CD14-positive monocyte (primary cell): ENCODE measurements around the gene ADAMTS17. TPM values are rescaled to one million over a fixed set of nuclear protein-coding genes. Genes with fewer than 3 reads are reported as not detected.
"Not testable (repeated sequence)": the region's sequence is repeated elsewhere in the genome, so short reads cannot be mapped to it uniquely, and the experiment has no call there.

Experiments
- DNase-seq, 3 donors: peaks; one replicate each; pipeline ENCODE4 v3.0.0-alpha.2; 2011 to 2022
- H2AFZ ChIP-seq: 2 replicates; pipeline ENCODE4 v1.6.0; 2012; ENCODE audit warnings: mild to moderate bottlenecking, low read depth, low read length, inconsistent platforms; ENCODE audit not compliant: insufficient read depth, poor library complexity, severe bottlenecking
- H3K27ac ChIP-seq, 2 donors: 1 replicate in 1 of 2; 2 replicates in 1 of 2; pipeline ENCODE4 v1.5.1; 2012 to 2013; ENCODE audit warnings: low read length in 2 of 2, control low read depth in 1 of 2, inconsistent platforms in 1 of 2, low read depth in 1 of 2, mild to moderate bottlenecking in 1 of 2
- H3K27me3 ChIP-seq, 2 donors: one replicate each; pipeline versions ENCODE4 v1.6.0 to v1.6.1; 2011 to 2013; ENCODE audit warnings: low read length in 2 of 2; ENCODE audit not compliant: control insufficient read depth in 2 of 2, insufficient read depth in 2 of 2
- H3K36me3 ChIP-seq, 2 donors: replicated peaks in 1 of 2; 1 replicate in 1 of 2; 2 replicates in 1 of 2; pipeline versions ENCODE4 v1.5.1 to v1.6.1; 2012 to 2013; ENCODE audit warnings: low read length in 2 of 2, control low read depth in 1 of 2, inconsistent platforms in 1 of 2, mild to moderate bottlenecking in 1 of 2; ENCODE audit not compliant: insufficient read depth in 2 of 2, control insufficient read depth in 1 of 2
- H3K4me1 ChIP-seq, 2 donors: 1 replicate in 1 of 2; 2 replicates in 1 of 2; pipeline versions ENCODE4 v1.5.1 to v1.6.1; 2012 to 2013; ENCODE audit warnings: low read length in 2 of 2, control low read depth in 1 of 2, inconsistent platforms in 1 of 2, mild to moderate bottlenecking in 1 of 2, moderate library complexity in 1 of 2; ENCODE audit not compliant: insufficient read depth in 2 of 2, control insufficient read depth in 1 of 2
- H3K4me2 ChIP-seq: replicated peaks from 2 replicates; pipeline ENCODE3; 2012; ENCODE audit warnings: low read length, moderate library complexity, mild to moderate bottlenecking; ENCODE audit not compliant: poor library complexity, severe bottlenecking; ENCODE audit errors: extremely low read depth
- H3K4me3 ChIP-seq, 3 experiments: fragments of 200-600 bp in 1 of 3; sonication (generic) in 1 of 3; replicated peaks in 1 of 3; 1 replicate in 2 of 3; 2 replicates in 1 of 3; pipeline ENCODE4 v1.5.1; 2011 to 2013; ENCODE audit warnings: low read length in 3 of 3, mild to moderate bottlenecking in 3 of 3, control low read depth in 2 of 3, low read depth in 2 of 3, inconsistent platforms in 1 of 3, moderate library complexity in 1 of 3
- H3K79me2 ChIP-seq: 2 replicates; pipeline ENCODE4 v1.6.0; 2012; ENCODE audit warnings: mild to moderate bottlenecking, control low read depth, inconsistent platforms, low read length, moderate library complexity; ENCODE audit not compliant: insufficient read depth
- H3K9ac ChIP-seq: 2 replicates; pipeline ENCODE4 v1.6.0; 2017; ENCODE audit warnings: low read length, mild to moderate bottlenecking; ENCODE audit not compliant: insufficient read depth, poor library complexity, severe bottlenecking
- H3K9me3 ChIP-seq, 2 donors: replicated peaks in 1 of 2; 1 replicate in 1 of 2; 2 replicates in 1 of 2; pipeline versions ENCODE4 v1.5.1 to v1.6.1; 2012 to 2013; ENCODE audit warnings: low read length in 2 of 2, control low read depth in 1 of 2; ENCODE audit not compliant: control insufficient read depth in 1 of 2, insufficient read depth in 1 of 2
- H4K20me1 ChIP-seq: 2 replicates; pipeline ENCODE4 v1.6.0; 2012; ENCODE audit warnings: mild to moderate bottlenecking, low read length, control low read depth, moderate library complexity; ENCODE audit not compliant: insufficient read depth
- H3K27ac Mint-ChIP-seq, 7 donors: one replicate each; pipeline ENCODE4 v1.8.0; 2020; ENCODE audit warnings: mild to moderate bottlenecking in 7 of 7, mixed read lengths in 7 of 7, moderate library complexity in 6 of 7, inconsistent platforms in 2 of 7
- H3K27me3 Mint-ChIP-seq, 3 donors: one replicate each; pipeline ENCODE4 v1.8.0; 2021 to 2022; ENCODE audit warnings: low read depth in 3 of 3, mild to moderate bottlenecking in 3 of 3, mixed read lengths in 3 of 3, moderate library complexity in 3 of 3, inconsistent platforms in 1 of 3
- H3K36me3 Mint-ChIP-seq, 2 donors: one replicate each; pipeline ENCODE4 v1.8.0; 2020; ENCODE audit warnings: mixed read lengths in 2 of 2, inconsistent platforms in 1 of 2, mild to moderate bottlenecking in 1 of 2
- H3K4me1 Mint-ChIP-seq: one replicate; pipeline ENCODE4 v1.8.0; 2020; ENCODE audit warnings: mild to moderate bottlenecking, mixed read lengths
- H3K4me3 Mint-ChIP-seq, 2 donors: one replicate each; pipeline ENCODE4 v1.8.0; 2020; ENCODE audit warnings: mild to moderate bottlenecking in 2 of 2, mixed read lengths in 2 of 2, moderate library complexity in 1 of 2
- H3K9me3 Mint-ChIP-seq, 7 donors: one replicate each; pipeline ENCODE4 v1.8.0; 2020 to 2022; ENCODE audit warnings: mixed read lengths in 7 of 7, mild to moderate bottlenecking in 6 of 7, moderate library complexity in 6 of 7, inconsistent platforms in 2 of 7
- CTCF ChIP-seq: fragments of 200-600 bp; IDR thresholded peaks from one replicate; pipeline ENCODE4 v1.8.0; 2022; ENCODE audit warnings: antibody characterized with exemption, mild to moderate bottlenecking
- WGBS: methylation state at CpG from one replicate; pipeline ENCODE4 v1.1.5; 2013; ENCODE audit warnings: missing lambda C conversion rate; ENCODE audit not compliant: insufficient coverage; 5-methylcytosine and 5-hydroxymethylcytosine counted together
- intact Hi-C, 2 donors: fragments of 100-400 bp; cut with micrococcal nuclease; formaldehyde crosslinking; loops; one replicate each; pipeline versions ENCODE4 v1.15.0 to v1.15.1; 2023
- polyA plus RNA-seq, 3 donors: library from polyadenylated mRNA; depleted of rRNA in 1 of 3; unstranded in 2 of 3; stranded (reverse) in 1 of 3; fragments of 300-500 nt in 2 of 3; fragments of >200 nt in 1 of 3; fragmentation: Illumina TruSeq in 2 of 3; gene quantifications; 1 replicate in 2 of 3; 2 replicates in 1 of 3; pipeline ENCODE4 v1.2.3, GENCODE V29; 2012 to 2021

Gene ADAMTS17
- polyA plus RNA-seq, 3 donors, result 0.03 to 0.25 TPM; not detected in 1

GRCh38 chr15:99981191-99981647 lies 360.6 kb downstream of the ADAMTS17 start:
- no CpG with 5 or more reads among the region's 1 CpG for WGBS
- H3K27ac Mint-ChIP-seq, result no peak overlapping the region

GRCh38 chr15:99980752-99981151 lies 361.0 kb downstream of the ADAMTS17 start:
- no peak overlapping the region for H3K27ac Mint-ChIP-seq
- intact Hi-C loops, result no loop called here

More at GRCh38 chr15:99981191-99981647, 360.6 kb downstream of the ADAMTS17 start:
- Histone ChIP-seq H3K4me3 (no peak overlapping the region), H4K20me1 (no peaks in the 10 kb centered on the region), H3K9me3 (no peaks in the 10 kb centered on the region), H3K36me3 (no peaks in the 10 kb centered on the region), H3K27me3 (peaks cover 5 to 29% of the 10 kb centered on the region in 2 donors), H3K4me1 (no peaks in the 10 kb centered on the region), H3K4me2 (no peak overlapping the region), H3K79me2 (no peaks in the 10 kb centered on the region), H3K9ac (no peak overlapping the region), H3K27ac (no peak overlapping the region), H2AFZ (no peak overlapping the region)
- DNase-seq, result no peak
- Mint-ChIP-seq H3K27me3 (peaks cover 27 to 35% (median 31%) of the 10 kb centered on the region in 3 donors), H3K9me3 (peaks cover 0 to 5% (median 0%) of the 10 kb centered on the region in 7 donors), H3K4me1 (no peaks in the 10 kb centered on the region), H3K4me3 (no peak overlapping the region), H3K36me3 (no peaks in the 10 kb centered on the region)
- intact Hi-C loops, result no loop called here
- no peak for TF ChIP-seq CTCF

GRCh38 chr15:99979886-99980285 lies 361.9 kb downstream of the ADAMTS17 start:
- 100% methylated on average over 3 of the region's 5 CpGs for WGBS
- H2AFZ ChIP-seq, H3K9ac ChIP-seq, H3K9me3 Mint-ChIP-seq, H3K4me2 ChIP-seq, intact Hi-C loops, H3K4me3 Mint-ChIP-seq, H3K4me1 Mint-ChIP-seq, H3K4me3 ChIP-seq, H3K79me2 ChIP-seq, H4K20me1 ChIP-seq, H3K36me3 ChIP-seq, DNase-seq, H3K9me3 ChIP-seq, H3K36me3 Mint-ChIP-seq, H3K27ac ChIP-seq, H3K4me1 ChIP-seq, H3K27ac Mint-ChIP-seq: not testable (repeated sequence)
- peaks cover 5 to 29% of the 10 kb centered on the region in 2 donors for H3K27me3 ChIP-seq
- peaks cover 27 to 33% (median 31%) of the 10 kb centered on the region in 3 donors for H3K27me3 Mint-ChIP-seq

More at GRCh38 chr15:99980752-99981151, 361.0 kb downstream of the ADAMTS17 start:
- Histone ChIP-seq H3K9ac (no peak overlapping the region), H4K20me1 (no peaks in the 10 kb centered on the region), H3K27me3 (peaks cover 5 to 29% of the 10 kb centered on the region in 2 donors), H3K4me2 (no peak overlapping the region), H3K27ac (no peak overlapping the region), H3K4me1 (no peaks in the 10 kb centered on the region), H3K36me3 (no peaks in the 10 kb centered on the region), H3K79me2 (no peaks in the 10 kb centered on the region), H3K9me3 (no peaks in the 10 kb centered on the region), H2AFZ (no peak overlapping the region), H3K4me3 (no peak overlapping the region)
- no peak for TF ChIP-seq CTCF
- Mint-ChIP-seq H3K4me1 (no peaks in the 10 kb centered on the region), H3K9me3 (peaks cover 0 to 5% (median 0%) of the 10 kb centered on the region in 7 donors), H3K27me3 (peaks cover 29 to 36% (median 31%) of the 10 kb centered on the region in 3 donors), H3K4me3 (no peak overlapping the region), H3K36me3 (no peaks in the 10 kb centered on the region)
- DNase-seq, result no peak
- 82% methylated on average over 9 of the region's 12 CpGs for WGBS
